Endometrial microvascular endothelial cells (primary cell): ENCODE data around the gene ADAM22. TPM values are rescaled to one million over a fixed set of nuclear protein-coding genes. Genes with fewer than 3 reads are reported as not detected.

Experiments
- in situ Hi-C: cut with HindIII; loops from 2 replicates; pipeline ENCODE4 v1.10.0; 2017; ENCODE audit warnings: low sequenced_read_pairs, low pct_unique_long_range_greater_than_20kb; ENCODE audit errors: inconsistent ontology term
- total RNA-seq: library from RNA; depleted of rRNA; stranded (reverse); fragments of >200 nt; gene quantifications from one replicate; pipeline ENCODE4 v1.2.3, GENCODE V29; 2015; ENCODE audit errors: inconsistent ontology term

Gene ADAM22
- total RNA-seq, 1 donor from 2014 or later: 0.09 TPM

DNA sequence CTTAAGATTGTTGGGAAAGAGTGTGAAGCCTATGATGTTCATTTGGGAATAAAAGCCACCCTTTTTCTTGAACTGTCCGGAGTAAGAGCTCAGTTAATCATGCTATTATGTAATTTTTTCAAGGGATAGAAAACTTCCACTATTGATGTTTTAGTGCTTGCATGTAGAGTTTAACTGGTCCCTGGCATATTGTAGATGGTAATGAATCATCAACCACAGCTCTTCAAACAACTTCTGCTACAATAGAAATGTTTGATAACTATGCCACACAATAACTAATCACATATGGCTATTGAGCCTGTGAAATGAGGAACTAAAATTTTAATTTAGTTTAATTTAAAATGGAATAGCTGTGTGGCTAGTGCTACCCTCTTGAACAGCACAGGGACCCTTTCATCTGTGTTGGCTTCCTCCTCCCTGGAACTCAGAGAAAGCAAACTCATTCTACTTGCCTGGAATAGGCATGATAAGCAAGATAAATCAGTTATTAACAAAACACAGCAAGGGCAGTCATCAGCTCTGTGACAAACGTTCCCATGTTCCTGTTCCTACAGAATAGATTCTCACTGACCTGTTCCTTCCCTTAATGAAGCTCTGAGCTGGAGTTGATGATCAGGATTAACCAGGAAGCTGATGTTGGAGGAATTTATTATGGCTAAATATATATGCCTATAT is 290.7 kb downstream of the ADAM22 start:
- in situ Hi-C loops: no loop called here

DNA sequence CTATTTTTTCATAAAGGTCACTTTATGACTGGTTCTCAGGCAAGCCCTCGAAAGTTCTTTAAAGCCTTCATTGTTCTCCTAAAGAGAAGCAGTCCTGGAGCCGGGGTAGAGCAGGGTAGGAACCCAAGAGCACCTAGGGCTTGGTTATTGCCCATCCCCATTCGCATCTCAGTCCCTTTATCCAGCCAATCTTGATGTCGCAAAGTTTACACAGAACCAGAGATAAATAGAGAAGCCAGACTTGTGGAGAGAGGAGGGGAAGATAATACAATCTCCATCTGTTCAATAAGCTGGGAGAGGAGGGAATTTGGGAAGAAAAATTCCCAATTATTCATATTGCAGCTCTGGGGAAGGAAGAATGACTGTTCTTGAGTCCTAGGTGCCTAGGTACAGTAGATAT is 292.1 kb downstream of the ADAM22 start:
- in situ Hi-C loops: no loop called here

DNA sequence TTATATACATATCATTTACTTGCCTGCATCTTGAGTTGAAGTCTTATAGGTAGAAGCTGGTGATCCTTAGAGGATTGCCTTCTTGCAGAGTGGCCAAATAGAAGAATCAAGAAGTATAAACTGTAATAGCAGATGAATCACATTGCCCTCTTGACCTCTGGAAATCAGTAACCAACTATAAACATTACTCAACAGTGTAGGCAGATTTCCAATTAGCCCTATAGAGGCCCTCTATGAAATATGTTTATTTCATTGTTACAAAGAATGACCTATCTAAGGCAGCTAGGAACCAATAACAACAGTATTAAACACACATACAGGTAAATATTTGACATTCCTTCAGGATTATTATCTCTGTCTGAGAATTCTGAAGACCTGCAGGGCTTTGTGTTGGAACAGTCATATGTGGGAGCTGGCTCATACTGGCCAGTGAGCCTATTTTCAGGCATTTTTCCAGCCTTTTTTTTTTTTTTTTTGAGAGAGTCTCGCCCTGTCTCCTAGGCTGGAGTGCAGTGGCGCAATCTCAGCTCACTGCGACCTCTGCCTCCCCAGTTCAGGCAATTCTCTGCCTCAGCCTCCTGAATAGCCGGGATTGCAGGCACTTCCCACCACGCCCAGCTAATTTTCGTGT is 292.9 kb downstream of the ADAM22 start:
- in situ Hi-C loops: no loop called here

- in situ Hi-C loops: no loop called here
Measured at GRCh38 chr7:88229302-88229995, 295.4 kb downstream of the ADAM22 start.

- in situ Hi-C loops: no loop called here
Measured at GRCh38 chr7:88230646-88231045, 296.6 kb downstream of the ADAM22 start.

DNA sequence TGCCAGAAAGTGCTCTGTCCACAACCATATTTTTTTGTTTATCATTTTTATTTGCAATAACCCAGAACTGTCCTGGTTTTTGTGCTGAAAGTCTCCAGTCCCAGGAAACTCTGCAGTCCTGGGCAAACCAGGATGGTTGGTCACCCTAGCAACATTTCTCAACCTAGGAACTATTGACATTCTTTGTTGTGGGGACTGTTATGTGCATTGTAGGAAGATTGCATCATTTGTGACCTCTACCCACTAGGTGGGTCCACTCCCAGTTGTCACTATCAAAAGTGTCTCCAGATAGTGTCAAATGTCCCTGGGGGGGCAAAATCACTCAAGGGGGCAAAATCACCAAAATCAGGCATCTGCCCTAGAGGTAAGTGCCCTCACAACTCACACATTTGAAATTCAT is 299.8 kb downstream of the ADAM22 start:
- in situ Hi-C loops: no loop called here

- in situ Hi-C loops: no loop called here
Measured at GRCh38 chr7:88239852-88240251, 305.8 kb downstream of the ADAM22 start.

DNA sequence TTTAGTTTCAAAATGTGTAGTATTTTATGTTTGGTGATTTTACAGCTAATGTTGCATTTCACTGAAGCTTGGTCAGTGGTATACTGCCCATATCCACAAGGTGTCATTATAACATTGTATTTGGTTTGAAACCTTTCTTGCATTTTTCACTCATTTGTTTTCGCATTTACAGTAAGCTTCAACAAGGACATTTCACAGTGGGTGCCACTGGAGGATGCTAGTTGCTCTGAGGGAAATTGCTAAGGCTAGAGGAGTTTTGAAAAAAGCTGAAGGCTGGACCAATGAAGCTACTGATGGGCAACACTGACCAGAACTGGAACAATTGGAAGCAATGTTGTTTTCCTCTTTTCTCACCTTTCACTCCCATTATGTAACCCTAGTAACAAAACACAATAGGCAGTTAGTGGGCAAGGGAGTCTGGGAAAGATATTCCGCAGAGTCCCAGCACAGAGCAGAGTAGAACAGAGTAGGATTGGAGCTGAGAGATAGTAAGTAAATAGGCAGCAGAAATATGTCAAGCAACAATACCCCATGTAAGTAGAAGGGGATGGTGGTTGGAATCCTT is 309.4 kb downstream of the ADAM22 start:
- in situ Hi-C loops: no loop called here

DNA sequence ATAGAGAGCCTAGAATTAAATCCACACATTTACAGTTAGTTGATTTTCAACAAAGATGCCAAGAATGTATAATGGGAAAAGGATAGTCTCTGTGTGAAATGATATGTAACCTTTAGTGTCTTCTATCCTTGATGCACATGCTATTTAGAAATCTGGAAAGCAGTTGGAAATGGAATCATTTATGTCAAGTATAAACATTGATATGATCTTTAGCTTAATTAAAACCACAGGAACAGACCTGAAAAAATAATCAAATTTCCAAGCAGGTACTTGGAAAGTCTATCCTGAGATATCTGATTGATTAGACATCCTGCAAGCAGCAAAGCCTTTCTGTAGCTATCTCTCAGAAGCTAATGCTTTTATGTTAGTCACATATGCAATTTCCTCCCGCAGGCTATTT is 310.2 kb downstream of the ADAM22 start:
- in situ Hi-C loops: no loop called here

Other genes starting within 250 kb of the ADAM22 start
- gene SLC25A40, start 57.9 kb upstream of the ADAM22 start, total RNA-seq: 31.1 TPM
- 40.5 TPM for gene DBF4, start 57.8 kb upstream of the ADAM22 start, total RNA-seq